H9 (cell line): ENCODE data around the gene ZNF839. TPM values are rescaled to one million over a fixed set of nuclear protein-coding genes. Genes with fewer than 3 reads are reported as not detected.
"Not testable (repeated sequence)": the region's sequence is repeated elsewhere in the genome, so short reads cannot be mapped to it uniquely, and the experiment has no call there.

Experiments
- DNase-seq: peaks from one replicate; pipeline ENCODE4 v3.0.0-alpha.2; 2017
- H2AFZ ChIP-seq: one replicate; pipeline ENCODE4 v1.6.1; 2013; ENCODE audit warnings: mild to moderate bottlenecking, low read length, control low read depth, moderate library complexity
- H2AK5ac ChIP-seq: 2 replicates; pipeline ENCODE4 v1.6.1; 2013; ENCODE audit warnings: low read length, control low read depth, mixed read lengths; ENCODE audit not compliant: insufficient read length
- H2BK120ac ChIP-seq: one replicate; pipeline ENCODE4 v1.6.1; 2013; ENCODE audit warnings: low read depth, mild to moderate bottlenecking, low read length, control low read depth, inconsistent platforms; ENCODE audit not compliant: poor library complexity, severe bottlenecking
- H2BK12ac ChIP-seq: 2 replicates; pipeline ENCODE4 v1.6.1; 2013; ENCODE audit warnings: low read length, control low read depth, mixed read lengths, low read depth; ENCODE audit not compliant: insufficient read length
- H2BK15ac ChIP-seq: 2 replicates; pipeline ENCODE4 v1.6.1; 2013; ENCODE audit warnings: low read depth, low read length, control low read depth
- H2BK20ac ChIP-seq: one replicate; pipeline ENCODE4 v1.6.1; 2013; ENCODE audit warnings: low read depth, mild to moderate bottlenecking, low read length, control low read depth, inconsistent platforms; ENCODE audit not compliant: poor library complexity, severe bottlenecking
- H2BK5ac ChIP-seq: 2 replicates; pipeline ENCODE4 v1.6.1; 2013; ENCODE audit warnings: low read length, control low read depth, mixed read lengths; ENCODE audit not compliant: insufficient read length
- H3K14ac ChIP-seq: 2 replicates; pipeline ENCODE4 v1.6.1; 2013; ENCODE audit warnings: low read length, control low read depth; ENCODE audit not compliant: insufficient read depth
- H3K18ac ChIP-seq: 2 replicates; pipeline ENCODE4 v1.6.1; 2013; ENCODE audit warnings: low read depth, mild to moderate bottlenecking, mixed read lengths, low read length, control low read depth; ENCODE audit not compliant: insufficient read length
- H3K23ac ChIP-seq: 2 replicates; pipeline ENCODE4 v1.6.1; 2013; ENCODE audit warnings: low read length, control low read depth, mixed read lengths, low read depth; ENCODE audit not compliant: insufficient read length
- H3K23me2 ChIP-seq: 2 replicates; pipeline ENCODE4 v1.6.1; 2013; ENCODE audit warnings: low read depth, mild to moderate bottlenecking, mixed read lengths, low read length, control low read depth; ENCODE audit not compliant: insufficient read length, poor library complexity, severe bottlenecking
- H3K27ac ChIP-seq: 2 replicates; pipeline ENCODE4 v1.5.1; 2013; ENCODE audit warnings: low read length, control low read depth, mixed read lengths, low read depth; ENCODE audit not compliant: insufficient read length
- H3K27me3 ChIP-seq: 2 replicates; pipeline ENCODE4 v1.6.1; 2013; ENCODE audit warnings: low read length, control low read depth, inconsistent platforms; ENCODE audit not compliant: insufficient read depth
- H3K4ac ChIP-seq: 2 replicates; pipeline ENCODE4 v1.6.1; 2013; ENCODE audit warnings: low read depth, mild to moderate bottlenecking, control low read depth, inconsistent platforms, low read length, moderate library complexity
- H3K4me1 ChIP-seq: 2 replicates; pipeline ENCODE4 v1.6.1; 2013; ENCODE audit warnings: low read length, control low read depth, inconsistent platforms; ENCODE audit not compliant: insufficient read depth
- H3K4me2 ChIP-seq: 2 replicates; pipeline ENCODE4 v1.6.1; 2013; ENCODE audit warnings: low read length, control low read depth, mixed read lengths; ENCODE audit not compliant: insufficient read length, insufficient read depth
- H3K56ac ChIP-seq: 2 replicates; pipeline ENCODE4 v1.6.1; 2013; ENCODE audit warnings: low read depth, mild to moderate bottlenecking, mixed read lengths, low read length, control low read depth; ENCODE audit not compliant: insufficient read length
- H3K79me1 ChIP-seq: 2 replicates; pipeline ENCODE4 v1.6.1; 2013; ENCODE audit warnings: low read depth, mild to moderate bottlenecking, moderate library complexity, low read length, control low read depth, inconsistent platforms; ENCODE audit not compliant: insufficient read depth, poor library complexity, severe bottlenecking
- H3K79me2 ChIP-seq: 2 replicates; pipeline ENCODE4 v1.6.1; 2013; ENCODE audit warnings: low read length, control low read depth, inconsistent platforms; ENCODE audit not compliant: insufficient read depth
- H3K9ac ChIP-seq: 2 replicates; pipeline ENCODE4 v1.6.1; 2013; ENCODE audit warnings: low read length, control low read depth, mixed read lengths; ENCODE audit not compliant: insufficient read length; ENCODE audit errors: extremely low read depth
- H3K9me3 ChIP-seq: one replicate; pipeline ENCODE4 v1.6.1; 2013; ENCODE audit warnings: low read depth, low read length, inconsistent platforms; ENCODE audit not compliant: control insufficient read depth
- H3T11ph ChIP-seq: one replicate; pipeline ENCODE4 v1.6.1; 2013; ENCODE audit warnings: mild to moderate bottlenecking, low read length, control low read depth, inconsistent platforms
- H4K20me1 ChIP-seq: one replicate; pipeline ENCODE4 v1.6.1; 2013; ENCODE audit not compliant: control insufficient read depth, insufficient read length, insufficient read depth
- H4K5ac ChIP-seq: 2 replicates; pipeline ENCODE4 v1.6.1; 2013; ENCODE audit warnings: low read depth, mild to moderate bottlenecking, mixed read lengths, low read length, control low read depth; ENCODE audit not compliant: insufficient read length
- H4K8ac ChIP-seq: replicated peaks from 2 replicates; pipeline ENCODE4 v1.6.1; 2013; ENCODE audit warnings: low read length, control low read depth, mixed read lengths, low read depth; ENCODE audit not compliant: insufficient read length
- H4K91ac ChIP-seq: 2 replicates; pipeline ENCODE4 v1.6.1; 2013; ENCODE audit warnings: low read depth, mild to moderate bottlenecking, moderate library complexity, mixed read lengths, low read length, control low read depth; ENCODE audit not compliant: insufficient read length
- H3K27ac Mint-ChIP-seq, 3 experiments: 2 replicates in 2 of 3; 3 replicates in 1 of 3; pipeline ENCODE4 v1.8.0; 2020 to 2021; ENCODE audit warnings: mixed read lengths in 3 of 3, mild to moderate bottlenecking in 1 of 3, moderate library complexity in 1 of 3
- H3K27me3 Mint-ChIP-seq: 2 replicates; pipeline ENCODE4 v1.8.0; 2021; ENCODE audit warnings: low read depth, mild to moderate bottlenecking, moderate library complexity, mixed read lengths
- H3K36me3 Mint-ChIP-seq, 3 experiments: 2 replicates in 2 of 3; 3 replicates in 1 of 3; pipeline ENCODE4 v1.8.0; 2020 to 2021; ENCODE audit warnings: low read depth in 3 of 3, mixed read lengths in 3 of 3; ENCODE audit not compliant: insufficient read depth in 1 of 3
- H3K4me1 Mint-ChIP-seq, 2 experiments: 2 replicates each; pipeline ENCODE4 v1.8.0; 2020; ENCODE audit warnings: mixed read lengths in 2 of 2
- H3K4me3 Mint-ChIP-seq, 2 experiments: 2 replicates in 1 of 2; 3 replicates in 1 of 2; pipeline ENCODE4 v1.8.0; 2020 to 2021; ENCODE audit warnings: mild to moderate bottlenecking in 2 of 2, mixed read lengths in 2 of 2, moderate library complexity in 1 of 2
- H3K9me3 Mint-ChIP-seq, 2 experiments: 2 replicates in 1 of 2; 3 replicates in 1 of 2; pipeline ENCODE4 v1.8.0; 2020; ENCODE audit warnings: mild to moderate bottlenecking in 2 of 2, mixed read lengths in 2 of 2, moderate library complexity in 1 of 2
- WGBS: extraction: QIAGEN DNeasy Blood & Tissue Kit; methylation state at CpG from one replicate; pipeline ENCODE4 v1.1.7; 2013; ENCODE audit warnings: missing lambda C conversion rate, low lambda C conversion rate, mixed read lengths; ENCODE audit not compliant: insufficient read length; ENCODE audit errors: extremely low coverage; 5-methylcytosine and 5-hydroxymethylcytosine counted together
- total RNA-seq: library from RNA; stranded (reverse); gene quantifications from 2 replicates; pipeline ENCODE4 v1.2.1, GENCODE V29; 2021
- TF ChIP-seq, protein P1 (sequence below): fragments of 200-600 bp; sonication (generic); conservative IDR thresholded peaks from 3 replicates; pipeline ENCODE4 v1.8.0; 2021; ENCODE audit warnings: antibody characterized with exemption, mild to moderate bottlenecking

The ZNF839 gene
- total RNA-seq, 1 experiment from 2014 or later: 9.4 TPM

DNA sequence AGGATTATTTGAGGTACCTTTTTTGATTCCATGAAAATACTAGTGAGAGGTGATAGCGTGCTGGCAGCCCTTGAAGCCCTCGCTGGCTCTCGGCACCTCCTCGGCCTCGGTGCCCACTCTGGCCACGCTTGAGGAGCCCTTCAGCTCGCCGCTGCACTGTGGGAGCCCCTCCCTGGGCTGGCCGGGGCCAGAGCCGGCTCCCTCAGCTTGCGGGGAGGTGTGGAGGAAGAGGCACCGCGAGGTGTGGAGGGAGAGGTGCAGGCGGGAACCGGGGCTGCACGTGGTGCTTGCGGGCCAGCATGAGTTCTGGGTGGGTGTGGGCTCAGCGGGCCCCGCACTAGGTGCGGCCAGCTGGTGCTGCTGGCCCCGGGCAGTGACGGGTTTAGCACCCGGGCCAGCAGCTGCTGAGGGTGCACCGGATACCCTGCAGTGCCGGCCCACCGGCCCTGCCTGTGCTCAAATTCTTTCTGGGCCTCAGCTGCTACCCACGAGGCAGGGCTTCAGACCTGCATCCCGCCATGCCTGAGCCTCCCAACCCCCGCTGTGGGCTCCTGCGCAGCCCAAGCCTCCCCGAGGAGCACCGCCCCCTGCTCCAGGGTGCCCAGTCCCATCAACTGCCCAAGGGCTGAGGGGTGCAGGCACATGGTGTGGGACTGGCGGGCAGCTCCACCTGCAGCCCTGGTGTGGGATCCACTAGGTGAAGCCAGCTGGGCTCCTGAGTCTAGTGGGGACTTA, 21.9 kb upstream of the ZNF839 start:
- H2BK20ac ChIP-seq: no peak overlapping the region
- H3K4me1 Mint-ChIP-seq: no peaks in the 10 kb centered on the region; a peak in 1 of 4 replicates
- H3K27me3 Mint-ChIP-seq: peaks cover 4% of the 10 kb centered on the region; the same call in 1 of the 2 replicates
- H2BK120ac ChIP-seq: no peak overlapping the region
- TF ChIP-seq, protein P1, sequence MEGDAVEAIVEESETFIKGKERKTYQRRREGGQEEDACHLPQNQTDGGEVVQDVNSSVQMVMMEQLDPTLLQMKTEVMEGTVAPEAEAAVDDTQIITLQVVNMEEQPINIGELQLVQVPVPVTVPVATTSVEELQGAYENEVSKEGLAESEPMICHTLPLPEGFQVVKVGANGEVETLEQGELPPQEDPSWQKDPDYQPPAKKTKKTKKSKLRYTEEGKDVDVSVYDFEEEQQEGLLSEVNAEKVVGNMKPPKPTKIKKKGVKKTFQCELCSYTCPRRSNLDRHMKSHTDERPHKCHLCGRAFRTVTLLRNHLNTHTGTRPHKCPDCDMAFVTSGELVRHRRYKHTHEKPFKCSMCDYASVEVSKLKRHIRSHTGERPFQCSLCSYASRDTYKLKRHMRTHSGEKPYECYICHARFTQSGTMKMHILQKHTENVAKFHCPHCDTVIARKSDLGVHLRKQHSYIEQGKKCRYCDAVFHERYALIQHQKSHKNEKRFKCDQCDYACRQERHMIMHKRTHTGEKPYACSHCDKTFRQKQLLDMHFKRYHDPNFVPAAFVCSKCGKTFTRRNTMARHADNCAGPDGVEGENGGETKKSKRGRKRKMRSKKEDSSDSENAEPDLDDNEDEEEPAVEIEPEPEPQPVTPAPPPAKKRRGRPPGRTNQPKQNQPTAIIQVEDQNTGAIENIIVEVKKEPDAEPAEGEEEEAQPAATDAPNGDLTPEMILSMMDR: no peak
- H4K5ac ChIP-seq: no peak overlapping the region
- no peak overlapping the region for H2AK5ac ChIP-seq
- no peaks in the 10 kb centered on the region for H4K20me1 ChIP-seq
- no peak overlapping the region for H4K8ac ChIP-seq
- H2BK5ac ChIP-seq: no peak overlapping the region
- H3K14ac ChIP-seq: no peak overlapping the region
- H3K27ac Mint-ChIP-seq: no peak overlapping the region
- no peaks in the 10 kb centered on the region for H3K36me3 Mint-ChIP-seq
- H2BK12ac ChIP-seq: no peak overlapping the region
- no peak overlapping the region for H3K9ac ChIP-seq
- no peaks in the 10 kb centered on the region for H3K79me1 ChIP-seq
- peaks cover 0 to 5% of the 10 kb centered on the region in 2 experiments; a peak in 1 of 5 replicates for H3K9me3 Mint-ChIP-seq
- H3K18ac ChIP-seq: no peak overlapping the region
- no peaks in the 10 kb centered on the region for H3K27me3 ChIP-seq
- H4K91ac ChIP-seq: no peak overlapping the region
- DNase-seq: no peak
- H3K4me3 Mint-ChIP-seq: no peak overlapping the region
- H3K4me1 ChIP-seq: no peaks in the 10 kb centered on the region
- no peaks in the 10 kb centered on the region for H3K9me3 ChIP-seq
- no peaks in the 10 kb centered on the region for H3K23me2 ChIP-seq
- no peak overlapping the region for H3K56ac ChIP-seq
- WGBS: no CpG with 5 or more reads among the region's 33 CpGs
- H3K4me2 ChIP-seq: no peak overlapping the region
- H2AFZ ChIP-seq: no peak overlapping the region
- no peak overlapping the region for H2BK15ac ChIP-seq
- no peak overlapping the region for H3T11ph ChIP-seq
- H3K23ac ChIP-seq: no peak overlapping the region
- H3K27ac ChIP-seq: no peak overlapping the region
- H3K79me2 ChIP-seq: no peaks in the 10 kb centered on the region
- no peak overlapping the region for H3K4ac ChIP-seq

DNA sequence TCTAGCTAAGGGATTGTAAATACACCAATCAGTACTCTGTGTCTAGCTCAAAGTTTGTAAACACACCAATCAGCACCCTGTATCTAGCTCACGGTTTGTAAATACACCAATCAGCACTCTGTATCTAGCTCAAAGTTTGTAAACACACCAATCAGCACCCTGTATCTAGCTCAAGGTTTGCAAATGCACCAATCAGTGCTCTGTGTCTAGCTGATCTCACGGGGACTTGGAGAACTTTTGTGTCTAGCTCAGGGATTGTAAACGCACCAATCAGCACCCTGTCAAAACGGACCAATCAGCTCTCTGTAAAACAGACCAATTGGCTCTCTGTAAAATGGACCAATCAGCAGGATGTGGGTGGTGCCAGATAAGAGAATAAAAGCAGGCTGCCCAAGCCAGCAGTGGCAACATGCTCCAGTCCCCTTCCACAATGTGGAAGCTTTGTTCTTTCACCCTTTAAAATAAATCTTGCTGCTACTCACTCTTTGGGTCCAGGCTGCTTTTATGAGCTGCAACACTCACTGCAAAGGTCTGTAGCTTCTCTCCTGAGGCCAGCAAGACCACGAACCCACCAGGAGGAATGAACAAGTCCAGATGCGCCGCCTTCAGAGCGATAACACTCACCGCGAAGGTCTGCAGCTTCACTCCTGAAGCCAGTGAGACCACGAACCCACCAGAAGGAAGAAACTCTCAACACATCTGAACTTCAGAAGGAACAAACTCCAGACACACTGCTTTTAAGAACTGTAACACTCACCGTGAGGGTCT, 21.1 kb upstream of the ZNF839 start:
- not testable (repeated sequence) for H2AK5ac ChIP-seq

More for the DNA sequence above, 21.1 kb upstream of the ZNF839 start:
- H2BK120ac ChIP-seq, H2BK15ac ChIP-seq, H4K20me1 ChIP-seq, H3K56ac ChIP-seq, H3K4me1 ChIP-seq, H3K4me1 Mint-ChIP-seq, H3K9me3 Mint-ChIP-seq, H3K14ac ChIP-seq, H3K23ac ChIP-seq, H4K5ac ChIP-seq, H2BK20ac ChIP-seq, H3T11ph ChIP-seq, H3K27me3 ChIP-seq, H3K23me2 ChIP-seq, H3K9ac ChIP-seq, H3K4me2 ChIP-seq, H3K9me3 ChIP-seq, H3K27me3 Mint-ChIP-seq, H3K27ac ChIP-seq, H3K79me1 ChIP-seq, H4K8ac ChIP-seq, H3K18ac ChIP-seq, H4K91ac ChIP-seq, H2BK5ac ChIP-seq, H2BK12ac ChIP-seq, H3K27ac Mint-ChIP-seq, H3K79me2 ChIP-seq, H3K4me3 Mint-ChIP-seq, H3K4ac ChIP-seq, DNase-seq, H2AFZ ChIP-seq, H3K36me3 Mint-ChIP-seq: not testable (repeated sequence)
- no CpG with 5 or more reads among the region's 12 CpGs for WGBS
